Chondrocyte (in vitro differentiated cells): Measurements from ENCODE around the gene FBXL7. TPM values are rescaled to one million over a fixed set of nuclear protein-coding genes. Genes with fewer than 3 reads are reported as not detected.

Experiments used
- DNase-seq: peaks from one replicate; pipeline ENCODE4 v3.0.0; 2021; ENCODE audit warnings: mixed read lengths, low spot score
- H3K27ac Mint-ChIP-seq: one replicate; pipeline ENCODE4 v1.8.0; 2021; ENCODE audit warnings: mild to moderate bottlenecking, moderate library complexity, mixed read lengths; ENCODE audit not compliant: unreplicated experiment
- H3K27me3 Mint-ChIP-seq: 2 replicates; pipeline ENCODE4 v1.8.0; 2021; ENCODE audit warnings: low read depth, mixed read lengths
- H3K36me3 Mint-ChIP-seq: 2 replicates; pipeline ENCODE4 v1.8.0; 2021; ENCODE audit warnings: low read depth, mixed read lengths
- H3K4me1 Mint-ChIP-seq: 2 replicates; pipeline ENCODE4 v1.8.0; 2021; ENCODE audit warnings: low read depth, mild to moderate bottlenecking, mixed read lengths
- H3K4me3 Mint-ChIP-seq: one replicate; pipeline ENCODE4 v1.8.0; 2021; ENCODE audit warnings: mild to moderate bottlenecking, moderate library complexity, mixed read lengths; ENCODE audit not compliant: unreplicated experiment
- H3K9me3 Mint-ChIP-seq: 2 replicates; pipeline ENCODE4 v1.8.0; 2021; ENCODE audit warnings: low read depth, mixed read lengths
- CTCF ChIP-seq: fragments of 200-600 bp; sonication (generic); IDR thresholded peaks from 2 replicates; pipeline ENCODE4 v1.5.0; 2021; ENCODE audit warnings: antibody characterized with exemption, mild to moderate bottlenecking, moderate library complexity
- total RNA-seq: library from RNA; stranded (reverse); gene quantifications from 3 replicates; pipeline ENCODE4 v1.2.1, GENCODE V29; 2021

The FBXL7 gene
- total RNA-seq, 1 donor from 2014 or later, result 32.6 TPM

GRCh38 chr5:15476977-15477376, 23.0 kb upstream of the FBXL7 start:
- no peak overlapping the region for H3K27ac Mint-ChIP-seq

GRCh38 chr5:15480436-15480835, 19.5 kb upstream of the FBXL7 start:
- Mint-ChIP-seq H3K4me1 (no peaks in the 10 kb centered on the region), H3K27me3 (peaks cover 26% of the 10 kb centered on the region), H3K9me3 (peaks cover 4% of the 10 kb centered on the region), H3K4me3 (no peak overlapping the region), H3K36me3 (no peaks in the 10 kb centered on the region), H3K27ac (no peak overlapping the region)
- no peak for DNase-seq
- TF ChIP-seq CTCF, result no peak

More at GRCh38 chr5:15476977-15477376, 23.0 kb upstream of the FBXL7 start:
- Mint-ChIP-seq H3K36me3 (no peaks in the 10 kb centered on the region), H3K9me3 (peaks cover 4% of the 10 kb centered on the region), H3K27me3 (peaks cover 40% of the 10 kb centered on the region), H3K4me1 (no peaks in the 10 kb centered on the region), H3K4me3 (no peak overlapping the region)
- no peak for TF ChIP-seq CTCF
- no peak for DNase-seq

GRCh38 chr5:15483351-15484097, 16.5 kb upstream of the FBXL7 start:
- peaks cover 6% of the 10 kb centered on the region for H3K27me3 Mint-ChIP-seq
- no peaks in the 10 kb centered on the region for H3K9me3 Mint-ChIP-seq
- H3K4me3 Mint-ChIP-seq, result no peak overlapping the region
- no peak for DNase-seq
- no peak for TF ChIP-seq CTCF
- H3K4me1 Mint-ChIP-seq, result no peaks in the 10 kb centered on the region
- H3K36me3 Mint-ChIP-seq, result no peaks in the 10 kb centered on the region
- no peak overlapping the region for H3K27ac Mint-ChIP-seq

- Mint-ChIP-seq H3K27me3 (peaks cover 12% of the 10 kb centered on the region), H3K4me3 (no peak overlapping the region), H3K4me1 (no peaks in the 10 kb centered on the region), H3K9me3 (no peaks in the 10 kb centered on the region), H3K27ac (no peak overlapping the region), H3K36me3 (no peaks in the 10 kb centered on the region)
- DNase-seq, result no peak
- no peak for TF ChIP-seq CTCF
These were observed 12.8 kb upstream of the FBXL7 start for GRCh38 chr5:15487228-15487627.

- TF ChIP-seq CTCF, result no peak
- Mint-ChIP-seq H3K36me3 (no peaks in the 10 kb centered on the region), H3K4me3 (no peak overlapping the region), H3K27me3 (peaks cover 12% of the 10 kb centered on the region), H3K4me1 (no peaks in the 10 kb centered on the region), H3K27ac (no peak overlapping the region), H3K9me3 (no peaks in the 10 kb centered on the region)
- no peak for DNase-seq
These were observed 10.3 kb upstream of the FBXL7 start for GRCh38 chr5:15489571-15490235.
